ENCODE results near the gene SERPING1.

The SERPING1 gene

GRCh38 chr11:57618438-57618837, 21.0 kb downstream of the SERPING1 start:
- Histone ChIP-seq H3K36me3 (ENCODE audit: control insufficient read depth, insufficient read depth, low read length) (peaks cover 2% of the 10 kb centered on the region; the same call in 1 of the 2 replicates), H3K9me3 (ENCODE audit: control insufficient read depth, insufficient read depth, low read depth, low read length) (peaks cover 9% of the 10 kb centered on the region), H3K27me3 (ENCODE audit: control insufficient read depth, insufficient read depth, low read length) (no peaks in the 10 kb centered on the region), H3K9ac (ENCODE audit: low read length) (no peak overlapping the region), H3K4me1 (ENCODE audit: control insufficient read depth, insufficient read depth, low read length) (peaks cover 11% of the 10 kb centered on the region; the same call in 1 of the 2 replicates), H3K27ac (ENCODE audit: low read depth, low read length) (no peak overlapping the region), H3K4me3 (ENCODE audit: low read depth, low read length) (no peak overlapping the region)

DNA sequence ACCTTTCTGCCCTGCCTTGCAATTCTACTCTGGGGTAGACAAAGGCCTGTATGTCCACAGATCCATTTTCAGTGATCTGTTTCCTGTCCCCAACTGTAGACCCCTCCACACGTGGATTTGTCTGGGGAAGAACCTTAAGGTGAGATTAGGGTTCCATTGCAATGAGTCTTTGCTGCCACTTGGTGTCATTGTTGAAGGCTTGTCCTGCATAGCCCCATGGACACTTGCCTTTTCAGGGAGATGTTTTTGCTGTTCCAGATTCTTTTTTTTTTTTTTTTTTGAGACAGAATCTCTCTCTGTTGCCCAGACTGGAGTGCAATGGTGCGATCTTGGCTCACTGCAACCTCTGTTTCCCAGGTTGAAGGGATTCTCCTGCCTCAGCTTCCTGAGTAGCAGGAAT, 21.8 kb downstream of the SERPING1 start:
- Histone ChIP-seq H3K9ac (ENCODE audit: low read length) (no peak overlapping the region), H3K27me3 (ENCODE audit: control insufficient read depth, insufficient read depth, low read length) (no peaks in the 10 kb centered on the region), H3K9me3 (ENCODE audit: control insufficient read depth, insufficient read depth, low read depth, low read length) (peaks cover 9% of the 10 kb centered on the region), H3K4me3 (ENCODE audit: low read depth, low read length) (no peak overlapping the region), H3K36me3 (ENCODE audit: control insufficient read depth, insufficient read depth, low read length) (peaks cover 2% of the 10 kb centered on the region; the same call in 1 of the 2 replicates), H3K27ac (ENCODE audit: low read depth, low read length) (no peak overlapping the region), H3K4me1 (ENCODE audit: control insufficient read depth, insufficient read depth, low read length) (peaks cover 3% of the 10 kb centered on the region; the same call in 1 of the 2 replicates)

DNA sequence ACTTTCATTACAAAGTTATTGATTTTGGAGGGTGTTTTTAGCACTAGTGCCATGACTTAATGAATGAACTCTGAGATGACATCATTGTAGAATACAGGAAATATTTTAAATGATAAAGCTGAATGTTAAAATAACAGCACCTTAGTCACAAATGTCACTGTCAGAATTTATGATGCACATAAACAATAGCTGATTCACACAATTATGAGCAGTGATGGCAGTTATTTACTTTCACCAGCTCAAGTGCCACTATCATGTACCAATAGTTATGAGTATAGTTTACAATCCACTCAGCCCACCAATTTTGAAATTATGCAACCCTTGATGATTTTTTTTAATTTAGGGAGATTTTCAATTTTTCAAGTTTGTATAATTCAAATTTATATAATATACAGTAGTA, 23.0 kb downstream of the SERPING1 start:
- Histone ChIP-seq H3K27me3 (ENCODE audit: control insufficient read depth, insufficient read depth, low read length) (no peaks in the 10 kb centered on the region), H3K27ac (ENCODE audit: low read depth, low read length) (no peak overlapping the region), H3K9me3 (ENCODE audit: control insufficient read depth, insufficient read depth, low read depth, low read length) (peaks cover 9% of the 10 kb centered on the region), H3K36me3 (ENCODE audit: control insufficient read depth, insufficient read depth, low read length) (no peaks in the 10 kb centered on the region), H3K4me3 (ENCODE audit: low read depth, low read length) (no peak overlapping the region), H3K4me1 (ENCODE audit: control insufficient read depth, insufficient read depth, low read length) (no peaks in the 10 kb centered on the region), H3K9ac (ENCODE audit: low read length) (no peak overlapping the region)

- peaks cover 9% of the 10 kb centered on the region for H3K9me3 ChIP-seq (ENCODE audit: control insufficient read depth, insufficient read depth, low read depth, low read length)
- no peak overlapping the region for H3K27ac ChIP-seq (ENCODE audit: low read depth, low read length)
Measured at GRCh38 chr11:57622263-57622662, 24.8 kb downstream of the SERPING1 start.

GRCh38 chr11:57624864-57625263, 27.4 kb downstream of the SERPING1 start:
- Histone ChIP-seq H3K4me3 (ENCODE audit: low read depth, low read length) (no peak overlapping the region), H3K36me3 (ENCODE audit: control insufficient read depth, insufficient read depth, low read length) (no peaks in the 10 kb centered on the region), H3K27me3 (ENCODE audit: control insufficient read depth, insufficient read depth, low read length) (no peaks in the 10 kb centered on the region), H3K9ac (ENCODE audit: low read length) (no peak overlapping the region), H3K9me3 (ENCODE audit: control insufficient read depth, insufficient read depth, low read depth, low read length) (peaks cover 1% of the 10 kb centered on the region), H3K27ac (ENCODE audit: low read depth, low read length) (no peak overlapping the region), H3K4me1 (ENCODE audit: control insufficient read depth, insufficient read depth, low read length) (no peaks in the 10 kb centered on the region)

More at GRCh38 chr11:57622263-57622662, 24.8 kb downstream of the SERPING1 start:
- Histone ChIP-seq H3K36me3 (ENCODE audit: control insufficient read depth, insufficient read depth, low read length) (no peaks in the 10 kb centered on the region), H3K9ac (ENCODE audit: low read length) (no peak overlapping the region), H3K4me1 (ENCODE audit: control insufficient read depth, insufficient read depth, low read length) (no peaks in the 10 kb centered on the region), H3K4me3 (ENCODE audit: low read depth, low read length) (no peak overlapping the region), H3K27me3 (ENCODE audit: control insufficient read depth, insufficient read depth, low read length) (no peaks in the 10 kb centered on the region)

DNA sequence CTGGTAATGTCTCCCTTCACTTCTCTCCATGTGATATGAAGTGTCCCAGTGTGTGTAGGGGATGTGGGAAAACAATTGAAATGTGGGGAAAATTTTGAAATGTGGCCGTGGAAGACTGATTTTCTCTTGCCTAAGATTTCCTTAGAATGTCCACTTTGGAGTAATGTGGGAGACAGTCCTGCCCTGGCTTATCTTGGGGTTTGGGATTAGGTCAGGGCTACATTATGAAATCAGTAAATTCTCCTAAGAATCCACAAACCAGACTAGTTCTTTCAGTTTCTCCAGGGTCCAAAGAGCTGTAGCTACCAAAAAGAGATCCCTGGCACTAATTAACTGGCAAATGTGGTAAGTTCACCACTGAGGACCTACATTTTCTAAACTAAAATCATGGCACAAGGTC, 29.4 kb downstream of the SERPING1 start:
- H3K9ac ChIP-seq (ENCODE audit: low read length) = no peak overlapping the region
- no peaks in the 10 kb centered on the region for H3K4me1 ChIP-seq (ENCODE audit: control insufficient read depth, insufficient read depth, low read length)
- H3K36me3 ChIP-seq (ENCODE audit: control insufficient read depth, insufficient read depth, low read length) = no peaks in the 10 kb centered on the region
- H3K9me3 ChIP-seq (ENCODE audit: control insufficient read depth, insufficient read depth, low read depth, low read length) = no peaks in the 10 kb centered on the region
- no peak overlapping the region for H3K27ac ChIP-seq (ENCODE audit: low read depth, low read length)
- H3K4me3 ChIP-seq (ENCODE audit: low read depth, low read length) = no peak overlapping the region
- H3K27me3 ChIP-seq (ENCODE audit: control insufficient read depth, insufficient read depth, low read length) = no peaks in the 10 kb centered on the region

DNA sequence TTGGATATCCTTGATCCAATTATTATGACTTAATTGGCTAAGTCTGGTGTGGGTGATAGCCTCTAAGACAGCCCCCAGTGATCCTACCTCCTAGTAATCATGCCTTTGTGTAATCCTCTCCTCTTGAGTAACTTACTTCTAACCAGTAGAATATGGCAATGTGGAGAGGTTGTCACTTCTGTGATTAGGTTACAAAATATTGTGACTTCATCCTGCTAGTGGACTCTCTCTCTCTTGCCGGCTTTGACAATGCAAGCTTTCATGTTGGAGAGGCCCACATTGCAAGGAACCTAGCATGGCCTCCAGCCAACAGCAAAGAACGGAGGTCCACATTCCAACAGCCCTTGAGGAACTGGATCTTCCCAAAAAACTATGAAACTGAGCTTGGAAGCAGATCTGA, 32.7 kb downstream of the SERPING1 start:
- H3K9me3 ChIP-seq (ENCODE audit: control insufficient read depth, insufficient read depth, low read depth, low read length) = no peaks in the 10 kb centered on the region
- no peaks in the 10 kb centered on the region for H3K4me1 ChIP-seq (ENCODE audit: control insufficient read depth, insufficient read depth, low read length)
- H3K27ac ChIP-seq (ENCODE audit: low read depth, low read length) = no peak overlapping the region
- H3K4me3 ChIP-seq (ENCODE audit: low read depth, low read length) = no peak overlapping the region
- no peaks in the 10 kb centered on the region for H3K36me3 ChIP-seq (ENCODE audit: control insufficient read depth, insufficient read depth, low read length)
- peaks cover 4% of the 10 kb centered on the region; the same call in 1 of the 2 replicates for H3K27me3 ChIP-seq (ENCODE audit: control insufficient read depth, insufficient read depth, low read length)
- H3K9ac ChIP-seq (ENCODE audit: low read length) = no peak overlapping the region

DNA sequence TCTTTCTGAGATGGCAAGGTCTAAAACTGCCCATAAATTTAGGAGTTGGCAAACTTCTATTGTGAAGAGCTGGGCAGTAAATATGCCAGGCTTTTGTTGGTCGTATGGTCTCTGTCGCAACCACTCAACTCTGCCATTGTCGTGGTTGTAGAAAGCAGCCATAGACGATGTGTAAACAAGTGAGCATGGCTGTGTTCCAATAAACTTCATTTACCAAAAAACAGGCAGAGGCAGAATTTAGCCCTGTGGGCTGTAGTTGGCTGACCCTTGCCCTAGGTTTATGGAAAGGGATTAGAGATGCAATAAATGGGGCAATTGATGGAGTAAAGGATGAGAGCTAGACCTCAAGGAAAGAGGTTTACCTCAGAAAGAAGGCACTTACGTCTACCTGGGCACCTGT, 34.6 kb downstream of the SERPING1 start:
- H3K27me3 ChIP-seq (ENCODE audit: control insufficient read depth, insufficient read depth, low read length) = peaks cover 4% of the 10 kb centered on the region; the same call in 1 of the 2 replicates
- H3K4me1 ChIP-seq (ENCODE audit: control insufficient read depth, insufficient read depth, low read length) = peaks cover 8% of the 10 kb centered on the region
- H3K9ac ChIP-seq (ENCODE audit: low read length) = no peak overlapping the region
- H3K4me3 ChIP-seq (ENCODE audit: low read depth, low read length) = no peak overlapping the region
- no peaks in the 10 kb centered on the region for H3K9me3 ChIP-seq (ENCODE audit: control insufficient read depth, insufficient read depth, low read depth, low read length)
- no peak overlapping the region for H3K27ac ChIP-seq (ENCODE audit: low read depth, low read length)
- H3K36me3 ChIP-seq (ENCODE audit: control insufficient read depth, insufficient read depth, low read length) = no peaks in the 10 kb centered on the region

- H3K36me3 ChIP-seq (ENCODE audit: control insufficient read depth, insufficient read depth, low read length) = no peaks in the 10 kb centered on the region
- no peak overlapping the region for H3K4me3 ChIP-seq (ENCODE audit: low read depth, low read length)
- no peaks in the 10 kb centered on the region for H3K9me3 ChIP-seq (ENCODE audit: control insufficient read depth, insufficient read depth, low read depth, low read length)
- no peak overlapping the region for H3K9ac ChIP-seq (ENCODE audit: low read length)
- peaks cover 4% of the 10 kb centered on the region; the same call in 1 of the 2 replicates for H3K27me3 ChIP-seq (ENCODE audit: control insufficient read depth, insufficient read depth, low read length)
- H3K4me1 ChIP-seq (ENCODE audit: control insufficient read depth, insufficient read depth, low read length) = peaks cover 16% of the 10 kb centered on the region
- H3K27ac ChIP-seq (ENCODE audit: low read depth, low read length) = no peak overlapping the region
Measured at GRCh38 chr11:57633394-57634070, 36.0 kb downstream of the SERPING1 start.

DNA sequence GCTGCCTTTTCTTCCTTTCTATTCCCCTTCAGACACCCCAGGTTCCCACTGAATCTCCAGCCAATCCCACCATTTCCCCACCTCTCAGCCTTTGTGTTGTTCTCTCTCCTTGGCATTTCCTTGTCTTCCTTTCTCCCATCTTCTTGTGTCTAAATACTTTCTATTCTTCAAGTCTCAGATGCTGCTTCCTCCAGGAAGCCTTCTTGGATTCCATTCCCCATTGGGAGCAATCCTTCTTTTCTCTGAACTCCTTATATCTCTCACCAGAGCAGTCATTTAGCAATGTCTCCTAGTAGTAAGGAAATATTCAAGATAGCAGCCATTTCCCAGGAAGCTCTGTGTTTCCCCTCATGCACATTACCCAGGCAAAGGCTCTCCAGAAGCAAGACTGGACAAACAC, 36.8 kb downstream of the SERPING1 start:
- Histone ChIP-seq H3K36me3 (ENCODE audit: control insufficient read depth, insufficient read depth, low read length) (no peaks in the 10 kb centered on the region), H3K9ac (ENCODE audit: low read length) (no peak overlapping the region), H3K27ac (ENCODE audit: low read depth, low read length) (no peak overlapping the region), H3K4me1 (ENCODE audit: control insufficient read depth, insufficient read depth, low read length) (peaks cover 16% of the 10 kb centered on the region), H3K27me3 (ENCODE audit: control insufficient read depth, insufficient read depth, low read length) (peaks cover 4% of the 10 kb centered on the region; the same call in 1 of the 2 replicates), H3K4me3 (ENCODE audit: low read depth, low read length) (no peak overlapping the region), H3K9me3 (ENCODE audit: control insufficient read depth, insufficient read depth, low read depth, low read length) (no peaks in the 10 kb centered on the region)

DNA sequence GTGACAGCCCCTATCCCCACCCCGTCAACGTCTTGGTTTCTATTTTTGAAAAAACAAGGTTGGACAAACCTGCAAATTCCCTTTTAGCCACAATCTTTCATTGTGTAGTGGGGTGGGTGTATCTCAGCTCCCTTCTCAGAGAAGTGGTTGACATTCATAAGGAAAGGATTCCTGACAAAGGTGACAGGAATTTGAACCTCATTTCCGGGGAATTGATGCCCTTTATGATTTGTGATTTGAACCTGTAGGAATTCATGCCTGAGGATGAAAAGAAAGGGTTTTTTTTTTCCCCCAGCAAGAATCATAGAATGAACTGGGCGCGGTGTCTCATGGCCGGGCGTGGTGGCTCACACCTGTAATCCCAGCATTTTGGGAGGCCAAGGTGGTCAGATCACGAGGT, 37.8 kb downstream of the SERPING1 start:
- H3K27me3 ChIP-seq (ENCODE audit: control insufficient read depth, insufficient read depth, low read length) = peaks cover 4% of the 10 kb centered on the region; the same call in 1 of the 2 replicates
- H3K9me3 ChIP-seq (ENCODE audit: control insufficient read depth, insufficient read depth, low read depth, low read length) = no peaks in the 10 kb centered on the region
- no peak overlapping the region for H3K27ac ChIP-seq (ENCODE audit: low read depth, low read length)

More for the DNA sequence above, 37.8 kb downstream of the SERPING1 start:
- Histone ChIP-seq H3K9ac (ENCODE audit: low read length) (no peak overlapping the region), H3K36me3 (ENCODE audit: control insufficient read depth, insufficient read depth, low read length) (peaks cover 5% of the 10 kb centered on the region; the same call in 1 of the 2 replicates), H3K4me1 (ENCODE audit: control insufficient read depth, insufficient read depth, low read length) (peaks cover 21% of the 10 kb centered on the region), H3K4me3 (ENCODE audit: low read depth, low read length) (no peak overlapping the region)

Measured in HUES6 (cell line).